NAMALWA (cell line): Measurements from ENCODE around the gene AEBP1.

Experiments used
- DNase-seq: peaks from one replicate; pipeline ENCODE4 v3.0.0-alpha.2; 2015; ENCODE audit warnings: low spot score

Gene AEBP1

GRCh38 chr7:44066494-44067063, 37.6 kb upstream of the AEBP1 start:
- no peak for DNase-seq

DNA sequence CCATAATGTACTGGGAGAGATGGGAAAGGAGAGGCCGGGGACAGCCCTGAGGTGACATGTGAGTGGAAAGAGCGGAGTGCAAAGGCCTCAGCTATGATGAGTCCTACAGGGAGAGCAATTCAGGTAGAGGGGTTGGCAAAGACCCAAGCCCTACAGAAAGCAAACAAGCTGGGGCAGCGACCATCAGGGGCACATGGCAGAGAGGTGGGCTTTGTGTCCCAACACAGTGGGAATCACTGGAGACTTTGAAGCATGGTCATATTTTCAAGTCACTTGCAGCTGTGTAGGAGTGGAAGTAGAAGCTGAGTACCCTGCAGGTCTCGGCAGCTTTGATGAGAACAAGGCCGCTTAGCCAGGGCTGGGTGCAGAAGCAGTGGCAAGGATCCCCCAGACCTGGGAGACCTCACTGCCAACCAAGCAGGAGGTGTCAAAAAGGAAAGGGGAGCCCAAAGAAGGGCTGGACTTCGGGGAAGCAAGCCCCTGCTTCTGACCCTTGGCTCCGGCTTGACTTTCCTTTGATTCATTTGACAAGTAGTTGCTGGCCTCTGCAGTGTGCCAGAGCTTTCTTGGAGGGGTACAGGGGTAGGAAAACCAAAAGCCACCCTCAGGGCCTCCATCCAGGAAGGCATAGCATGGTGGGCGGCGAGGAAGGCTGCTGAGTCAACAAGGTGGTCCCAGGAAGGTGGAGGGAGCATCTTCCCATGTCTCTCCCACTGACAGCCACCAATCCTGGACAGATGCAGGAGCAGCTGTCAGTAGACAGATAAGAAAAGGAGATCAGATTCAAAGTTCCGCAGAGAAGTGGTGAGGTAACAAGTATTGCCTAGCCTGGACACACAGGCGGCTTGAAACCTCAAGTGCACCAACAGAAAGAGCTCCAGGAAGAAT, 36.8 kb upstream of the AEBP1 start:
- no peak for DNase-seq

- no peak for DNase-seq
These were observed 36.1 kb upstream of the AEBP1 start for GRCh38 chr7:44068054-44068453.

DNA sequence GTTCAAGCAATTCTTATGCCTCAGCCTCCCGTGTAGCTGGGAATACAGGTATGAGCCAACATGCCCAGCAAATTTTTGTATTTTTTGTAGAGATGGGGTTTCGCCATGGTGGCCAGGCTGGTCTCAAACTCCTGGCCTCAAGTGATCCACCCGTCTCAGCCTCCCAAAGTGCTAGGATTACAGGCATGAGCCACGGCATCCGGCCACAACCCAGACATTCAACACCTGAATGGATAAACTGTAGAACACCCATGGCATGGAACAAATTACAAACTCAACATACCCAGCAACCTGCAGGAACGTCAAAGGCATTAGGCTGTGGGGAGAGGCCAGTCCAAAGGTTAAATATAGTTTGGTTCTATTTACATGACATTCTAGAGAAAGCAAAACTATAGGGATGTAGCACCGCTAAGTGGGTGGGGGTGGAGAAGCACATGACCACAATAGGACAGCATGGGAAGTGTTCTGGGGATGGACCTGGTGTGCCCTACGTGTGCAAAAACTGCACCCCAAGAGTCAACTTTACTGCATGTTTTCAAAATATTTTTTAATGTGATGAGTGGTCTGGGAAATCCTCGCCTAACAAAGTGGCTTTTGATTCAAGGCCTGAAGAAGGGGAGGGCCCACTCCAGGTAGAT, 32.3 kb upstream of the AEBP1 start:
- DNase-seq = no peak

DNA sequence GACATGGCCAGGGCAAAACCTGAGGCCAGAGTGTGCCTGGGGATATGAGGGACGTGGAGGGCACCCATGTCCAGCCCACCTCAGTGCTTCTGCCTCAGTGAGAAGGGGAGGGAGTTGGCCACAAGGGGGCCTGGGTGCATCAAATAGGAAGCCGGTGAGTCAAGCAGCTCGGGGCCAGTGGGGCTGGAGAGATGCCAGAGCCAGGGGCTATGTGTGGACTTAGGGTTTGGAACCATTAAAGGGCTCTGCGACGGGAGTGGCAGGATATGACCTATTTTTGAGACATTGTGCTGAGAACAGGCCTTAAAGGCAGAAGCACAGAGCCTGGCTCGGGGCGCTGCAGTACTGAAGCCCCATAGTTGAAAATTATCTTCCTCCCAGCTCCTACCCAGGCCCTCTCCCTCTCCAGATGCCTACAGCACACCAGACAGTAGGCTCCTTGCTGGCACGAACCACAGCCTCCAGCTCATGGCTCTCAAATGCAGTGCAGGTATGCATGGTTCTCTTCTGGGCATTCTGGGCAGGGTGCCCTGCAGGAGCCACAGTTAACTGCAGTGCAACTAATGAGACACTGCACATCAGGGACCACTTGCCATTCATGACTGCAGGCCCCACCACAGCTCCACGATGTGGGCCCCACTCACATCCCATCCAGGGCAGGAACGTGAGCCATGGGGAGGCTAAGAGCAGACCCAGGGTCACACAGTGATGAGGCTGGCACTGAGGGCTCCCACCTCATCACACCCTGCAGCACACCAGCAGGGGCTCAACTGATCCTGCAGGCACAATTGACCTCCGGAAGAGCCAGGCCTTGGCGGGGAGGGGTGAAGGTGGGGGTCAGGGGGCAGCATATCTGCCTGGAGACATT, 31.5 kb upstream of the AEBP1 start:
- DNase-seq = peak; percentile 89

- DNase-seq = peak; percentile 79
These were observed 30.3 kb upstream of the AEBP1 start for GRCh38 chr7:44073664-44074348.

DNA sequence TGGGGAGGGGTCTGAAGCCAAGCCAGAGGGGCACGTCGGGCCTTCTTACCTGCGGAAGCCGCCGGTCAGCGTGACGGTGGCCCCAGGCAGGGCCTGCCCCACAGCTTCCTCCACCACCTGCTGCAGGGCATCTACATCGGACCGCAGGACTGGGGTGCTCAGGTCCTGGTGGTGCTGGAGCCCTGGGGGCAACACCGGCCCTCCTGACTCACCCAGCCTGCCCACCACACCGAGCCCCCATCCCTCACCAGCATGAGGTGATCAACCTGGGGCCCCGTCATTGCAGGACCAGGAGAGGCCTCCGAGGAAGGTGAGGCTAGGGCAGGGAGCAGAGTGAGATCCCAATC, 29.8 kb upstream of the AEBP1 start:
- no peak for DNase-seq

DNA sequence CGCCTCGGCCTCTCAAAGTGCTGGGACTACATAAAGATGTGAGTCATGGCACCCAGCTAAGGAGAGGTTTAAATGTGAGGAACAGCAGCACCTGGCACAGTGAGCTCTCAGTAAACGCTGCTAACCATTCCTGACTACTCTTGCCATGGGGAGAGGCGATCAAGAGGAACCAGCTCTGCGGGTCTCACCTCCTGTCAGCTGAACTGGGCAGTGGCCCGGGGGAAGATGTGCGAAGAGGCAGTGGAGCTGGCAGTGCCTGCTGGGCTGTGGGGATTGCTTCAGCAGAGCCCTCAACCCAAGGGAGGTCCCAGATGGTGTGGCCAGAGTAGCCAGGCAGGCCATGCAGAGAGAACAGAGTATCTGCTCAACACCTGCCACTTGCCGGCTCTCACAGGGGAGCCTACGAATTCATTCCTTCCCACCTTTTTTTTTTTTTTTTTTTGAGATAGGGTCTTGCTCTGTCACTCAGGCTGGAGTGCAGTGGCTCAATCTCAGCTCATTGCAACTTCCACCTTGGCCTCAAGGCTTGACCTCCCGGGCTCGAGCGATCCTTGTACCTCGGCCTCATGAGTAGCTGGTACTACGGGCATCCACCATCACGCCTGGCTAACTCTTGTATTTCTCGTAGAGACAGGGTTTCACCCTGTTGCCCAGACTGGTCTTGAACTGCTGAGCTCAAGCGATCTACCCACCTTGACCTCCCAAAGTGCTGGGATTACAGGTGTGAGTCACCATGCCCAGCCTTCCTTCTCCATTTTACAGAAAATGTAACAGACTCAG, 28.7 kb upstream of the AEBP1 start:
- no peak for DNase-seq

DNA sequence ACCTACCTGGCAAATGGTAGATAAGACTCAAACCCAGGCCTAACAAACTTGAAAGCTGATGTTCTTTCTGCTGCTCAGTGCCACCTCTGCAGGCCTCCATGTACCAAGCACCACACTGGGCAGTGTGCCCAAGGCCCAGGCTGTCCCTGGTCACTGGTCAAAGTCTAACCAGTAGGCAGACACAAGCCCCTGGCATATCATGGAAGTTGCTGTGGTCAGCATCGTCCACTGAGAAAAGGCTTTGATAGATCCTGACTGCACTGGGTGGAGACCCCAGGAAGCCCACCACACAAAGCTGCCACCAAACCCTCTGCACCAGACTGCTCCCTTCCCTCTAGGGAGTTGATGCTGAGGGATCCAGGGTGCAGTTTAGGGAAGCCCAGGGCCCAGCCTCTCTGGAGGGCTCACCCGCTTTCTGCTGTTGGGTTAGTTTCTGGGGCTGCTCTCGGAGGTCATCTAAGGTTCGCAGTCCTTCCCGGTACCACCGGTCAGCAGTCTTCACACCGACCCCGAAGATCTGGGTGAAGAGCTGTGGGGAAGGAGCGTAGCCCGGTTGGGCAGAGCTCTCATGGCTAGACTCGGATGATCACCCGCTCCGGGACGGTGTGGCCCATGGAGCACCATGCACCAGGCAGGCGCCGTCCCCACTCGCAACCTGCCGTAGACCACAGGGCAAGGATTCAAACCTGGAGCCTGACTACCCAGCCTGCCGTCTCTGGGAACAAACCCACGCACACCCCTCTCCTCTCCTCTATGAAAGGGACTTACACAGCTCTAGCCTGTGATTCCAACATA, 27.8 kb upstream of the AEBP1 start:
- no peak for DNase-seq

DNA sequence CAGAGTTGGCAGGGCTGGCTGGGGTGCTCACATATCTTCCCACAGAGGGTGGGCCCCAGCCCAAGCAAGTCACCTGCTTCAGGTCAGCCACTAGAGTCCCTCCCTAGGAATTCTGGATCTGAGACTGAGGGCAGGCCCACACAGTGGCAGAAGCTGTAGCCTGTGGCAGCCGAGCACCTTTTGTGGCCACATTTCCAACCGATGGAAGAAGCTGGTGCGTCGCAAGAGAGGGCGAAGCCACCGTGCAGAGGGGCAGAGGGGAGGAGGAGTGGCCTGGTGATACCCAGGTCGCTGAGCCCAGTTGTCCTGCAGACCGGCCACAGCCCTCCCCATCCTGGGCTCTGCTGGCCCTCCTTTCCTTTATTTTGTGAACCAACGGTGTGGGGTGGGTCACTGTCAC, 27.1 kb upstream of the AEBP1 start:
- DNase-seq = no peak

DNA sequence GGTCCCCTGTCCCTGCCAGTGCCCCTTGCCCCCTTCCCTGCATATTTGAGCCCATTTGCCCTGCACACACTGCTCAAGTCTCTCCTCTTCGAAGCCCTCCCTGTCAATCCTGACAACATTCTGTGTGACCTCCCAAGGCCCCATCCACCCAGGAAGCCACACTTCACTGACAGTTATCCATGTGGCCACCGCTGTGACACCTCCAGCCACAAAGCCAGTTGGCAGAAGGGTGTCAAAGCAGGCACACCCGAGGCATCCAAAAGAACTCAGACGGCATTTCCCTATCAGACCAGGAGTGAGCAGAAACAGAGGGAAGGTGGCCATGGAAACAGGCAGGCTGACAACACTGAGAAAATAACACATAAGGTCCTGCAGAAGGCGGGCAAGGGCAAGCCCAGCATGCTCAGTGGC, 26.5 kb upstream of the AEBP1 start:
- no peak for DNase-seq

GRCh38 chr7:44078521-44078920, 25.6 kb upstream of the AEBP1 start:
- no peak for DNase-seq

GRCh38 chr7:44079331-44080021, 24.7 kb upstream of the AEBP1 start:
- DNase-seq = no peak

- DNase-seq = no peak
These were observed 24.0 kb upstream of the AEBP1 start for GRCh38 chr7:44080118-44080517.

DNA sequence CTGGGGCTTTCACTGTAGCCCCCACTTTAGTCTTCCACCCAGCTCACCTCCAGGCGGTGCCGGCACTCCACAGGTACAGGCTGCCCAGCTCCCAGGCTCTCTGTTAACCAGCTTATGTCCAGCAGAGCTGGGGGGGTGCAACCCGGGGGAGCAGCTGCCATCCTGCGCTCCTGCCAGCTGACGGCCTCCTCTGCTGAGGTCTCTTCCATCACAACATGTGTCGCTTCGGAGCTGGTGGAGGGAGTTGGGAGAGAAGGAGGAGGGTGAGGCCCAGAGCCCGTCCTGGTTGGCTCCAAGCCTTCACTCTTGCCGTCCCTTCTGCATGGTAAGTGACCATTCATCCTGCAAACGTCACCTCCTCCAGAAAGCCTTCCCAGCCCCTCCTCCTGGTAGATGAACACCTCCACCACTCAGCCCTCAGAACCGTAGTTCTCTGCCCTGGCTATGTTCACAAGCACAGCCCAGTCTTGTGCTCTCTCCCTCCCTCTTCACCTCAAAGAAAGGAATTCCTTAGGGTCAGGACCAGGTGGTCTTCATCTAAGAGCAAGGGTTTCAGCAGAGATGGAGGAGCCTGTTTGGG, 23.4 kb upstream of the AEBP1 start:
- no peak for DNase-seq

GRCh38 chr7:44081266-44081748, 22.8 kb upstream of the AEBP1 start:
- DNase-seq = peak; percentile 72

DNA sequence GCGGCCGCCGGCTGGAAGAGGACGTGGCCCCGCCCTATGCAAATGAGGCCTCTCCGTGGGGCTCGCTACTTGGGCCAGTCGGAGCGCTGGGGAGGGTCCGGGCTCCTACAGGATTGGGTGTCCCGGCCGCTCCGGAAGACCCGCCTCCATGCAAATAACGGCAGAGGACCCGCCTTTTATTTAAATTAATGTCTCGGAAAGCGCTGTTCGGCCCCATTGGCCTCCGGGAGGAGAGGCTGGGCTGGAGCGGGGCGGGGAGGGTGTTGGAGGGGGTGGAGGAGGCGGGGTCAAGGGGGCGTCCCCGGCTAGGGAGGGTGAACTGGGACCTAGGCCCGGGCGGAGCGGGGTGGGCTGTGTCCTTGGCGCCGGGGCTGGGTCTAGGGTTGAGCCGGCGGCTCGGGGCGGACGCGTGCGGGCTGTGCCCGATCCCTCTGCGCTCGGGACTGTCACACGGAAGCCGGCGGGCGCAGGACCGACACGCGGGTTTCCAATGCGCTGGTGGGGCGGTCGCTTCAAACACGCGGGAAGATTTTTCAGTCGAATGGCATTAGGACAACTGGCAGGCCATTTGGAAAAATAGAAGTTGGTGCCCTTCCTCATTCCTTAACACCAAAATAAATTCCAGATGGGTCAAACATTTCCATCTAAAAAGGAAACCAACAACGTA, 21.5 kb upstream of the AEBP1 start:
- DNase-seq = peak; percentile 100

DNA sequence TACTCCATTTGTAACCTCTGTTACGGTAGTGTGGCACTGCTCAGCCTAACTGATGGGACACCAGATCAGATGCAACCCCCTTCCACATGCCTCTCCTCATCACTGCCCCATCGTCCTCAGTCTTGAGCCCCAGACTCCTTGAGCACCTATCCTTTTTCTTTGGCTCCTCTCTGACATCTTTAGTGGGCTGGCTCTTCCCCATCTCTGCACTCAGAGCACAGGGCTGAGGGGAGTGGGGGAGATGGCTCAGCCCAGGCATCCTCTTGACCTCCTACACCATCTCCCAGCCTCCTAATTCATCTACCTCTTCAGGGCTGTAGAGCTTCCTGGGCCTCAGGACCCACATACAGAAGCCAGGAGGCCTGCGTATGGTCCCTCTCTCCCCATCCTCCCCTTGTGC, 20.3 kb upstream of the AEBP1 start:
- no peak for DNase-seq
